ENCODE measurements around the gene PJA2.
"Not testable (repeated sequence)": the region's sequence is repeated elsewhere in the genome, so short reads cannot be mapped to it uniquely, and the experiment has no call there.

PJA2 gene

DNA sequence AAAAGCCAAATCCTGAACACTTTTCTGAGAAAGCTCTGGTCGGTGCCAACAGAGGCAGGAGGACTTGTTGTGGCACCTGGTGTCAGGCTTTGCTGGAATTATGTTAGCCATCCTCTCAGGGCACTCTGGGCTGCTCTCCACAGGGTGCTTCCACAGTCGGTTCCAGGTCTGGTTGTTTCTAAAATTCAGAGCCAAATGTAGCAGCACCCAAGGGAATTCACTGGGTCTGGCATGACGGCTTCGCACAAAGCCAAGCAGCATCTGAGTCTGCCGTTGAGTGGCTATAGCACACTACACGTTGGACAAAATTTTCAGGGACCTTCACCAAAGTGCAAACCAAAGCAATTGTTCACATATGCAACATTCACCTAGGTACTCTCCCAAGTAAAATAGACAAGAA is 110.2 kb downstream of the PJA2 start:
- no peak overlapping the region for H3K4me3 ChIP-seq (ENCODE audit: low read depth, low read length)
- TF ChIP-seq, protein P1, sequence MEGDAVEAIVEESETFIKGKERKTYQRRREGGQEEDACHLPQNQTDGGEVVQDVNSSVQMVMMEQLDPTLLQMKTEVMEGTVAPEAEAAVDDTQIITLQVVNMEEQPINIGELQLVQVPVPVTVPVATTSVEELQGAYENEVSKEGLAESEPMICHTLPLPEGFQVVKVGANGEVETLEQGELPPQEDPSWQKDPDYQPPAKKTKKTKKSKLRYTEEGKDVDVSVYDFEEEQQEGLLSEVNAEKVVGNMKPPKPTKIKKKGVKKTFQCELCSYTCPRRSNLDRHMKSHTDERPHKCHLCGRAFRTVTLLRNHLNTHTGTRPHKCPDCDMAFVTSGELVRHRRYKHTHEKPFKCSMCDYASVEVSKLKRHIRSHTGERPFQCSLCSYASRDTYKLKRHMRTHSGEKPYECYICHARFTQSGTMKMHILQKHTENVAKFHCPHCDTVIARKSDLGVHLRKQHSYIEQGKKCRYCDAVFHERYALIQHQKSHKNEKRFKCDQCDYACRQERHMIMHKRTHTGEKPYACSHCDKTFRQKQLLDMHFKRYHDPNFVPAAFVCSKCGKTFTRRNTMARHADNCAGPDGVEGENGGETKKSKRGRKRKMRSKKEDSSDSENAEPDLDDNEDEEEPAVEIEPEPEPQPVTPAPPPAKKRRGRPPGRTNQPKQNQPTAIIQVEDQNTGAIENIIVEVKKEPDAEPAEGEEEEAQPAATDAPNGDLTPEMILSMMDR (IDR thresholded peaks at IDR 0.05; ENCODE audit: low read depth, low read length), result no peak

DNA sequence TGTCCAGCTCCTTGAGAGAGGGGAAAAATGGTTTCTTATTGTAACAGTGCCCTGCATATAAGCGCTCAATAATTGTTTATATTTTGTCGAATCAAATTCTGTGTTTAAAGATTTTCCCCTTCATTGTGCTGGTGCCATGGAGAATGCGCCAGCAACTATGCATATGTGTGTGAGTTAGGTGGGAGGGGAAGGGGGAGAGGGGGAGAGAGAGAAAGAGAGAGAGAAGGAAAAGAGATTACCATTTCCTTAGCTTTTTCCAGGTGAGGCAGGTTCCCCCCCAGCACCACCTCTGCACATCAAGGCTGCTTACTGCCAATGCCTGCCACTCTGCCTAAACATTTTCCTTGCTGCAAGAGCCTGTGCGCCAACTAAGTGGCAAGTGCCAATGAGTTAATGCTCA is 111.0 kb downstream of the PJA2 start:
- no peak overlapping the region for H3K4me3 ChIP-seq (ENCODE audit: low read depth, low read length)
- TF ChIP-seq, protein P1 (IDR thresholded peaks at IDR 0.05; ENCODE audit: low read depth, low read length), result no peak

DNA sequence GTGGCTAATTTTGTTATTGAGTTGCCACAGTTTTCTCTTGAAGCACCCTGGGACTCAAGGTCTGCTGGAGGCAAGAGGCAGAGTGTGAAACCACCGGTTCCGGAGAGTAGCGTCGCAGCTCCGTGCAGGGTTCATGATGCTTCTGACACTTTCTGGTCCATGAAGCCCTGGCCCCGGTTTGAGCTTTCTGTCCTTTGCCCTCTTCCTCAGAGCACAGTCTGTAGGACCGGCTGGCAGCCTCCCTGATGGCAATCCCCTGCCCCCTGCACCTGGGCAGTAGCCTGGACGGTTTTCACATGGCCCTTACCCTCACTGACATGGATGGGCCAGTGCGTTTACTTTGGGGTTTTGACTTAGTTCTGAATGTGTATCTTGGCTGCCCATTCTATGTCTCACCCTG is 111.9 kb downstream of the PJA2 start:
- no peak overlapping the region for H3K4me3 ChIP-seq (ENCODE audit: low read depth, low read length)
- TF ChIP-seq, protein P1 (IDR thresholded peaks at IDR 0.05; ENCODE audit: low read depth, low read length), result no peak

DNA sequence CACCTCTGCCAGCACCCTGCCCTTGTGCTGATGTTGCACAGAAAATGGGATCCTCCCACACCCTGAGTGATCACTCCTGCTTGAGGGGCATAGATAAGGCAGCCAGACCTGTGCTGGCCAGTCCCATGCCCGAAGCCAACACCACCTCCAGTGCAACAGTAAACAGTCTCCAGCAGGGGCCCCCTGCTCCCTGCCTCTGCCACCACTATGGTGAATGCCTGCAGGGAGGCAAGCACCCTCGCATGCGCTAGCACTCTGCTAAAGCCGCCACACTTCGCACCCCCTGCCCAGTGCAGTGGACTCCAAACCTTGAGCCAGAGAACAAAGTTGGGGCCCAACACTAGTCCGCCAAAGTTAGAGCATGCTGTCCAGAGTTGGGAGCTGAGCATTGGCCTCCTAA is 118.7 kb downstream of the PJA2 start:
- no peak overlapping the region for H3K4me3 ChIP-seq (ENCODE audit: low read depth, low read length)
- TF ChIP-seq, protein P1 (IDR thresholded peaks at IDR 0.05; ENCODE audit: low read depth, low read length), result no peak

DNA sequence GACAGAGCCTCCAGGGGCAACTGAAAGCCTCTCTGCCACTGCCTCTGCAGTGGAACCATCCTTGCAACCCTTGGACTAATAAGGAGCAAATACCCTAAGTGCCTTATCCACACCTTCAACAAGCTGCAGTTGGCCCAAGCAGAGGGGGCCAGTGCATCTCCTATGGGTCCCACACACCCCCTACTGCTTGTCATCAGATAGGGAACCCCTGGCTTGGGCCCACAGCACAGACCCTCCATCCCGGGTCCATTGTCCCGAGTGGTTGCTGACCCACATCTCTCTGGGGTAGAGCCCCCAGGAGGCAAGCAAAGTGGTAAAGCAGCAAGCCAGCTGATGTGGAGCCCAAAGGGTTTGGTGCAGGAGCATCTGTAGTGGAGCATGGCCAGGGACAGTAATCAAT is 119.5 kb downstream of the PJA2 start:
- no peak overlapping the region for H3K4me3 ChIP-seq (ENCODE audit: low read depth, low read length)
- TF ChIP-seq, protein P1 (IDR thresholded peaks at IDR 0.05; ENCODE audit: low read depth, low read length), result no peak

DNA sequence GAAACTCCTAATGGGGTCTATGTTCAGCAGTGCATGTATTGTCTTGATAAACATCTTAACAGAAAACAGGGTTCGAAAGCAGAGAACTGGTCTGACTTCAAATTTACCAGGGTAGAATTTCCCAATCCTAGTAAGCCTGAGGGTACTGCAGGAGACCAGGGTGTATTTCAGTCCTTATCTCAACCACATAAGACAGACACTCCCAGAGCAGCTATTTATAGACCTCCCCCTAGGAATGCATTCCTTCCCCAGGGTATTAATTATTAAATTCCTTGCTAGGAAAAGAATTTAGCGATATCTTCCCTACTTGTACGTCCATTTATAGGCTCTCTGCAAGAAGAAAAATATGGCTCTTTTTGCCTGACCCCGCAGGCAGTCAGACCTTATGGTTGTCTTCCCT is 123.1 kb downstream of the PJA2 start:
- H3K4me3 ChIP-seq (ENCODE audit: low read depth, low read length), result not testable (repeated sequence)

Measured in WI38 (cell line).